Cardiac muscle cell (in vitro differentiated cells and primary cell): ENCODE measurements around the gene CADM3. TPM values are rescaled to one million over a fixed set of nuclear protein-coding genes. Genes with fewer than 3 reads are reported as not detected.
A peak's percentile ranks its signal among the peaks of the same experiment; 100 is the strongest.

Experiments
- DNase-seq, 2 donors: peaks; one replicate each; pipeline versions ENCODE4 v3.0.0 to v3.0.0-alpha.2; 2010 to 2017; ENCODE audit warnings: low read depth in 1 of 2, low spot score in 1 of 2
- H3K27ac ChIP-seq: fragments of 200-600 bp; sonication (generic); 2 replicates; pipeline ENCODE4 v1.5.1; 2016
- H3K27me3 ChIP-seq: fragments of 200-600 bp; sonication (generic); 2 replicates; pipeline ENCODE4 v1.6.0; 2016; ENCODE audit warnings: control low read depth
- H3K36me3 ChIP-seq: fragments of 200-600 bp; sonication (generic); 2 replicates; pipeline ENCODE4 v1.5.1; 2016; ENCODE audit warnings: control low read depth
- H3K4me1 ChIP-seq: fragments of 200-600 bp; sonication (generic); 2 replicates; pipeline ENCODE4 v1.8.1; 2017; ENCODE audit warnings: low read depth, mild to moderate bottlenecking, mixed run types
- H3K4me3 ChIP-seq: fragments of 200-600 bp; sonication (generic); 2 replicates; pipeline ENCODE4 v1.5.1; 2016; ENCODE audit warnings: mild to moderate bottlenecking
- H3K9me3 ChIP-seq: fragments of 200-600 bp; sonication (generic); 2 replicates; pipeline ENCODE4 v1.5.1; 2017; ENCODE audit warnings: low read depth, mild to moderate bottlenecking, control low read depth
- polyA plus RNA-seq: library from polyadenylated mRNA; unstranded; fragments of >200 nt; fragmentation: Nextera tagmentation; extraction: Ambion mirVana; gene quantifications from 2 replicates; pipeline ENCODE4 v1.2.1, GENCODE V29; 2016
- total RNA-seq: library from RNA; depleted of rRNA; stranded (reverse); fragments of >200 nt; gene quantifications from 2 replicates; pipeline ENCODE4 v1.2.3, GENCODE V29; 2016
- TF ChIP-seq, protein P1 (sequence below): IDR thresholded peaks from 2 replicates; pipeline ENCODE4 v1.5.1; 2012; ENCODE audit warnings: low read depth, mild to moderate bottlenecking, low read length

CADM3 gene
- total and polyA plus RNA-seq, 2 experiments from 2014 or later: 0.51 to 3.1 TPM

DNA sequence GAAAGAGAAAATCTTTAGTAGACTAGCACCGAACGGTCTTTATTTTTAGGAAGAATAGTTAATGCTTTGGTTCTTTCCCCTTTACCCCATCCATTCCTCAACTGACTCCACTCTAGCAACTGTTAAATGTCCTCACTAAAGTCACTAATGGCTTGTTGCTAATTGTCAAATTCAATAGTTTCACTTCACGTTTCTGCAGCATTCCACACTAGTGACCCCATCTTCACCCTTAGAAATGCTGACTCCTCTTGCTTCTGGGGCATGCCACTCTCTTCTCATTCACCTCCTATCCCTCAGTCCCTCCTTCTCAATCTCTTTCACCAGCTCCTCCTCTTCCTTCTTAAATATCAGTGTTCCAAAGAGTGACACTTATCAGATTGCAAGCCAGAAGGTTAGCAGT, 19.4 kb upstream of the CADM3 start:
- Histone ChIP-seq H3K9me3 (no peaks in the 10 kb centered on the region), H3K4me1 (no peaks in the 10 kb centered on the region), H3K36me3 (no peaks in the 10 kb centered on the region), H3K27me3 (no peaks in the 10 kb centered on the region), H3K4me3 (no peak overlapping the region), H3K27ac (no peak overlapping the region)
- DNase-seq: no peak
- TF ChIP-seq, protein P1, sequence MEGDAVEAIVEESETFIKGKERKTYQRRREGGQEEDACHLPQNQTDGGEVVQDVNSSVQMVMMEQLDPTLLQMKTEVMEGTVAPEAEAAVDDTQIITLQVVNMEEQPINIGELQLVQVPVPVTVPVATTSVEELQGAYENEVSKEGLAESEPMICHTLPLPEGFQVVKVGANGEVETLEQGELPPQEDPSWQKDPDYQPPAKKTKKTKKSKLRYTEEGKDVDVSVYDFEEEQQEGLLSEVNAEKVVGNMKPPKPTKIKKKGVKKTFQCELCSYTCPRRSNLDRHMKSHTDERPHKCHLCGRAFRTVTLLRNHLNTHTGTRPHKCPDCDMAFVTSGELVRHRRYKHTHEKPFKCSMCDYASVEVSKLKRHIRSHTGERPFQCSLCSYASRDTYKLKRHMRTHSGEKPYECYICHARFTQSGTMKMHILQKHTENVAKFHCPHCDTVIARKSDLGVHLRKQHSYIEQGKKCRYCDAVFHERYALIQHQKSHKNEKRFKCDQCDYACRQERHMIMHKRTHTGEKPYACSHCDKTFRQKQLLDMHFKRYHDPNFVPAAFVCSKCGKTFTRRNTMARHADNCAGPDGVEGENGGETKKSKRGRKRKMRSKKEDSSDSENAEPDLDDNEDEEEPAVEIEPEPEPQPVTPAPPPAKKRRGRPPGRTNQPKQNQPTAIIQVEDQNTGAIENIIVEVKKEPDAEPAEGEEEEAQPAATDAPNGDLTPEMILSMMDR: no peak

DNA sequence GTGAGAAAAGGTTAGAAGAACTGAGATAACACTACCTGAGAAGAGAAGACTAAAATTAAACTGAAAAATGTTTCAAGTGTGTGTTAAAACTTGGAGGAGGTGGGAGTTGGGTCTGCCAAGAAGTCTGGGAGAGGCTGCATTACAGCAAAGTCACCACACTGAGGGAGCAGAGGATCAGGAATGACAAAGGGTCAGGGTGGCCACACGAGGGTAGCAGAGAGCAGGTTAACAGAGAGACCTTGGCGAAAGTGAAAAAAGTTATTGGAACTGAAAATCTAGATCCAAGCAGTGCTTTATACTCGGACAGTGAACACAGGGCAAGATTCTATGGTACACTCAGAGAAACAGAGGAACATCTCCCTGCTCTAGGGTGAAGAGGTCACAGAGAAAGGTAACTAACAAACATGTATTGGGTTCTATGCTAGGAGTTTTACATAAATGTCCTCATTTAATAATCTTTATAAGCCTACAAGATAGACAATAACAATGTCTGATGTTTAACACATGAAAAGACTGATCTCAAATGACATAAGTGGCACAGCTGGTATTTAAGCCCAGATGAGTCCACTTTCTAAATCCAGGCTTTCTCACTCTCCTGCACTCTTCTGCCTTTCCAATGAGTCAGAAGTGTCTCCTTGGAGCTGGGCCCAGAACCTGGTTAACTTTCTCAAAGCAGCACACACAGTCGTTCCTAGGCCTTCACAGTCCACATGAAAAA, 10.3 kb upstream of the CADM3 start:
- Histone ChIP-seq H3K4me1 (peaks cover 10% of the 10 kb centered on the region), H3K9me3 (no peaks in the 10 kb centered on the region), H3K27me3 (no peaks in the 10 kb centered on the region), H3K27ac (no peak overlapping the region), H3K36me3 (no peaks in the 10 kb centered on the region), H3K4me3 (no peak overlapping the region)
- TF ChIP-seq, protein P1: peak; percentile 99
- DNase-seq: peak; percentile 84 to 91

DNA sequence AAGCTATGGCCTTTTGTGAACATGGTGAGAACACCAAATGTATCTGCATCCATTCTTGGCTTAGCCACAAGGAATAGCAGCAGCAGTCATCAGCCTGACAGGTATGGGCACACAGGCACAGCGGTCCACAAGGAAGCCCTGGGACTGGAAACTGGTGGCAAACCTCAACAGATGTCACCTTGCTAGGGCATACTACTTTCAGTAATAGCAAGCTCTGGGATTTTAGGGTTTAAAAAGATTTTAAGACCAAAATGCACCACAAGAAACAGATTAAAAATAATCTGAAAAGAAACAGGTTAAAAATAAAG, 9.7 kb upstream of the CADM3 start:
- Histone ChIP-seq H3K4me1 (peaks cover 10% of the 10 kb centered on the region), H3K4me3 (no peak overlapping the region), H3K9me3 (no peaks in the 10 kb centered on the region), H3K27me3 (no peaks in the 10 kb centered on the region), H3K27ac (no peak overlapping the region), H3K36me3 (no peaks in the 10 kb centered on the region)
- no peak for DNase-seq
- TF ChIP-seq, protein P1: no peak

DNA sequence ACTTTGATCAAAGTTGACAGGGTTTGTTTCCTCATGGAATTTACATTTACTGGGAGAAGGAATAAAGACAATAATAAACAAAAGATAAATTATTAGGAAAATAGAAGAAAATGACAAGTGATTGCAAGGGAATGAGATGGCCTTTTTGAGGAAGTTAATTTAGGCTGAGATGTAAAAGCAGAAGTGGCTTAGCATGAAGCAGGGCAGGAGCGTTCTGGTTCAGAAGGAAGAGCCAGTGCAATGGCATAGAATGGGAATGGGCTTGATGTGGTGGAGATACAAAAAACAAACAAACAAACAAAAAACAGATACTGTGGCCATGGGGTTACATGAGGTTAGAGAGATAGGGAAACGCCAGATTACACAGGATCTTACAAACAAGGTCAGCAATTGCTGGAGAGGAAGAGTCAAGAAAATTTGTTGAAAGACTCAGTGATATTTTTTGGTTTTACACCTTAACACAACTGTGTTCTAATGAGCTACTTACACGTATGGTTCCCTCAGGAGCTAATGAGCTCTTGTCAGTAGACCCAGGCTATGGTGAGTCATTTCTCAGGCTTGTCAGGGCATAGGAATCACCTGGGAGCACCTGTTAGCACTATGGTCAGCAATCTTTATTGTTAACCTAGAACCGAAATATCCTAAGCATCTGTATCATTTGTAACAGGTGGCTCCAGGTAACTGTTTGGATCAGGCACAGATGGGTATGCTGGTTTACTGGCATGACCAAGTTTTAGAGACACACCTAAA, 8.7 kb upstream of the CADM3 start:
- Histone ChIP-seq H3K4me3 (no peak overlapping the region), H3K4me1 (peaks cover 10% of the 10 kb centered on the region), H3K36me3 (no peaks in the 10 kb centered on the region), H3K9me3 (no peaks in the 10 kb centered on the region), H3K27ac (no peak overlapping the region), H3K27me3 (no peaks in the 10 kb centered on the region)
- TF ChIP-seq, protein P1: no peak
- no peak for DNase-seq

DNA sequence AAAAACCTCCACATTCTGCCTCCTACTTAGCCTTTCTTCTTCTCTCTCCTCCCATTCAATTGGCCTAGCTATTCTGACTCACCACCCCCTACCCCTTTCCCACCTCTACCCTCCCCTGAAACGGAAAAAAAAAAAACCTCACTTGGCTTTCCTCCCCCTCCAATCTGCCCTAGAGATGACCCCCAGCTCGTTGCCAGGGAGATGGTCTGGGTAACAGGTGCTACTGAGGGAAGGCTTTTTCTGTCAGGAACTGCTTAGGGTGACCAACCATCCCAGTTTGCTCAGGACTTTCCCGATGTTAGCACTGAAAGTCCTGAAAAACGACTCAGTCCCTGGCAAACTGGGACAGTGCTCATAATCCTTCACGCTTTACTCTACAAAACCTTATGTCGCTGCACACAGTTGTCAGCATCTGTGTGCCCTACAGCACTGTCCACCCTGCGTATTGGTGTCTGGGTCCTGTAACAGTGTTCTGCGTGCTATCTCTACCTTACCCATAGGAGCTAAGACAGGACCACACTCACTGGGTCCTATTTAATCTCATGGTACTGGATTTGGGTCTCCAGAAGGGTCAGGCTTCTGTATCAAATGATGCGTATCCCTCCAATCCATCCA, 7.7 kb upstream of the CADM3 start:
- TF ChIP-seq, protein P1: no peak
- Histone ChIP-seq H3K9me3 (no peaks in the 10 kb centered on the region), H3K27me3 (no peaks in the 10 kb centered on the region), H3K27ac (no peak overlapping the region), H3K36me3 (no peaks in the 10 kb centered on the region), H3K4me1 (peaks cover 10% of the 10 kb centered on the region), H3K4me3 (no peak overlapping the region)
- peak in 1 of 2 donors; percentile 31 for DNase-seq
